Prostate gland (tissue), 2 donors: ENCODE data around the gene ANKMY1. TPM values are rescaled to one million over a fixed set of nuclear protein-coding genes. Genes with fewer than 3 reads are reported as not detected.

Experiments
- DNase-seq: peaks from one replicate; pipeline ENCODE4 v3.0.0-alpha.2; 2019; ENCODE audit warnings: low spot score
- H3K27ac ChIP-seq, 2 donors: fragments of 200-600 bp; sonication (generic); 2 replicates each; pipeline ENCODE4 v1.5.1; 2017 to 2019
- H3K27me3 ChIP-seq: fragments of 200-600 bp; sonication (generic); replicated peaks from 2 replicates; pipeline ENCODE4 v1.5.1; 2019; ENCODE audit not compliant: insufficient read depth
- H3K36me3 ChIP-seq, 2 donors: fragments of 200-600 bp; sonication (generic); 1 replicate in 1 of 2; 2 replicates in 1 of 2; pipeline versions ENCODE4 v1.5.1 to v1.8.1; 2017 to 2019
- H3K4me1 ChIP-seq: fragments of 200-600 bp; sonication (generic); replicated peaks from 2 replicates; pipeline ENCODE4 v1.5.1; 2019
- H3K4me3 ChIP-seq, 2 donors: fragments of 200-600 bp; sonication (generic); 2 replicates each; pipeline ENCODE4 v1.5.1; 2017 to 2019
- H3K9me3 ChIP-seq: fragments of 200-600 bp; sonication (generic); 2 replicates; pipeline ENCODE4 v1.5.1; 2017
- POLR2A ChIP-seq: fragments of 450-650 bp; IDR thresholded peaks from one replicate; pipeline ENCODE4 v1.6.1; 2016; ENCODE audit warnings: antibody characterized with exemption, mild to moderate bottlenecking
- POLR2AphosphoS5 ChIP-seq: sonication (generic); formaldehyde crosslinking; IDR thresholded peaks from one replicate; pipeline ENCODE4 v1.6.1; 2017; ENCODE audit warnings: antibody characterized with exemption
- WGBS: methylation state at CpG from one replicate; pipeline ENCODE4 v1.1.5; 2018; 5-methylcytosine and 5-hydroxymethylcytosine counted together
- intact Hi-C: fragments of 100-400 bp; cut with DNase I; formaldehyde crosslinking; loops from one replicate; pipeline ENCODE4 v1.14.2; 2022
- total RNA-seq, 2 donors: library from RNA; depleted of rRNA; stranded (reverse); fragments of >200 nt; gene quantifications; one replicate each; pipeline ENCODE4 v1.1.0, GENCODE V29; 2016
- TF ChIP-seq, protein P1 (sequence below), 4 experiments: fragments of 200-600 bp in 2 of 4; fragments of 450-650 bp in 2 of 4; sonication (generic) in 2 of 4; IDR thresholded peaks; 1 replicate in 3 of 4; 2 replicates in 1 of 4; pipeline ENCODE4 v1.5.1; 2016 to 2019; ENCODE audit warnings: antibody characterized with exemption in 4 of 4, mild to moderate bottlenecking in 2 of 4, moderate library complexity in 2 of 4

Gene ANKMY1
- total RNA-seq, 2 donors from 2014 or later: 22.7 to 31.4 TPM

DNA sequence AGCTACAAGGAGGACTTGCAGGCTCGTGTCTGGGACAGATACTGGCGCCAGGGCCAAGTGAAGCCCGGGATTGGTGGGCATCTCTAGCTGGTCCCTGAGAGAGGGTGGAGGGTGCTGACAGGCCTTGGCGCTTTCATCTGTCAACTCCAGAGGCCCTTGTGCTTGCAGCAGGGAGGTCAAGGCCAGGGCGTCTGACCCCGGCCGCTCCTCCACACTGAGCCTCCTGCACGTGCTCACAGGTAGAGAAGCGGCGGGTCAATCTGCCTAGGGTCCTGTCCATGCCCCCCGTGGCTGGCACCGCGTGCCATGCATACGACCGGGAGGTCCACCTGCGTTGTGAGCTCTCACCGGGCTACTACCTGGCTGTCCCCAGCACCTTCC is 38.3 kb upstream of the ANKMY1 start:
- Histone ChIP-seq H3K27ac (peak overlapping the region; percentile 44 to 46), H3K4me3 (no peak overlapping the region), H3K4me1 (peaks cover 25% of the 10 kb centered on the region), H3K27me3 (no peaks in the 10 kb centered on the region), H3K36me3 (no peaks in the 10 kb centered on the region), H3K9me3 (no peaks in the 10 kb centered on the region)
- intact Hi-C loops: no loop called here
- TF ChIP-seq POLR2AphosphoS5: no peak
- TF ChIP-seq, protein P1, sequence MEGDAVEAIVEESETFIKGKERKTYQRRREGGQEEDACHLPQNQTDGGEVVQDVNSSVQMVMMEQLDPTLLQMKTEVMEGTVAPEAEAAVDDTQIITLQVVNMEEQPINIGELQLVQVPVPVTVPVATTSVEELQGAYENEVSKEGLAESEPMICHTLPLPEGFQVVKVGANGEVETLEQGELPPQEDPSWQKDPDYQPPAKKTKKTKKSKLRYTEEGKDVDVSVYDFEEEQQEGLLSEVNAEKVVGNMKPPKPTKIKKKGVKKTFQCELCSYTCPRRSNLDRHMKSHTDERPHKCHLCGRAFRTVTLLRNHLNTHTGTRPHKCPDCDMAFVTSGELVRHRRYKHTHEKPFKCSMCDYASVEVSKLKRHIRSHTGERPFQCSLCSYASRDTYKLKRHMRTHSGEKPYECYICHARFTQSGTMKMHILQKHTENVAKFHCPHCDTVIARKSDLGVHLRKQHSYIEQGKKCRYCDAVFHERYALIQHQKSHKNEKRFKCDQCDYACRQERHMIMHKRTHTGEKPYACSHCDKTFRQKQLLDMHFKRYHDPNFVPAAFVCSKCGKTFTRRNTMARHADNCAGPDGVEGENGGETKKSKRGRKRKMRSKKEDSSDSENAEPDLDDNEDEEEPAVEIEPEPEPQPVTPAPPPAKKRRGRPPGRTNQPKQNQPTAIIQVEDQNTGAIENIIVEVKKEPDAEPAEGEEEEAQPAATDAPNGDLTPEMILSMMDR (IDR thresholded peaks at IDR 0.05): no peak
- TF ChIP-seq POLR2A: no peak
- 54% methylated on average over 16 of the region's 17 CpGs for WGBS
- no peak for DNase-seq

DNA sequence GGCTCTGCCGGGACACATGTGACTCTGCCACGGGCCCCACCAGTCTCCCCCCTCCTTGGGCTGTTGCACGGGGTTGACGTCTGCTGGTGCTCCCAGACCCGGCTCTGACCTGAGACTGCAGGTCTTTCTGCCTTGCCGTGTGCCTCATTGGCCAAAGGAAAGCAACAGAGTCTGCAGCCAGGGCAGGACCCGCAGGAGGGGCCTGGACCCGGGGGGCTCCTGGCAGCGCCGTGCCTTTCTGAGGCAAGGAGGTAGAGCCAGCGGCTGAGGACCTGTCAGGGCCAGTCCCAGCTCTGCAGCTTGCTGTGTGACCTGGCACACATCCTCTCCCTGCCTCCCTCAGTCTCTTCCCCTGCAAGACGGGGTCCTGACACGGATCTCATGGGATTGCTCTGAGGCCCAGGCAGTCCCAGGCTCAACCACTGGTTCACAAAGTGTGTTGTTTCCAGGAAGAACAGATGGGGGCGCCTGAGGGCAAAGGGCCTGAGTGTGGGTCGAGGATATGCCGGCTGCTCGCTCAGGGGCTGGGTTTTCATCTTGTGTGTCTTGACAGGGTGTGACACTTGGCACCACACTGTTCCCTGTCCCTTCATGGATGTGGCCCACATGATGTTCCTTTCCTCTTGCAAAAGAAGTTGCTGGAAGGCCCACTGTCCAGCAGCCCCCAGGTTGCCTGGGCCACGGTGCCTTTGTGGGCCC is 37.7 kb upstream of the ANKMY1 start:
- Histone ChIP-seq H3K27ac (peak overlapping the region; percentile 44 to 46), H3K4me3 (no peak overlapping the region), H3K27me3 (no peaks in the 10 kb centered on the region), H3K9me3 (no peaks in the 10 kb centered on the region), H3K4me1 (peaks cover 25% of the 10 kb centered on the region), H3K36me3 (no peaks in the 10 kb centered on the region)
- 38% methylated on average over 18 of the region's 18 CpGs for WGBS
- intact Hi-C loops: no loop called here
- no peak for DNase-seq
- TF ChIP-seq POLR2AphosphoS5: no peak
- TF ChIP-seq, protein P1 (IDR thresholded peaks at IDR 0.05): peak in 1 of 4 experiments; percentile 37
- TF ChIP-seq POLR2A: no peak

DNA sequence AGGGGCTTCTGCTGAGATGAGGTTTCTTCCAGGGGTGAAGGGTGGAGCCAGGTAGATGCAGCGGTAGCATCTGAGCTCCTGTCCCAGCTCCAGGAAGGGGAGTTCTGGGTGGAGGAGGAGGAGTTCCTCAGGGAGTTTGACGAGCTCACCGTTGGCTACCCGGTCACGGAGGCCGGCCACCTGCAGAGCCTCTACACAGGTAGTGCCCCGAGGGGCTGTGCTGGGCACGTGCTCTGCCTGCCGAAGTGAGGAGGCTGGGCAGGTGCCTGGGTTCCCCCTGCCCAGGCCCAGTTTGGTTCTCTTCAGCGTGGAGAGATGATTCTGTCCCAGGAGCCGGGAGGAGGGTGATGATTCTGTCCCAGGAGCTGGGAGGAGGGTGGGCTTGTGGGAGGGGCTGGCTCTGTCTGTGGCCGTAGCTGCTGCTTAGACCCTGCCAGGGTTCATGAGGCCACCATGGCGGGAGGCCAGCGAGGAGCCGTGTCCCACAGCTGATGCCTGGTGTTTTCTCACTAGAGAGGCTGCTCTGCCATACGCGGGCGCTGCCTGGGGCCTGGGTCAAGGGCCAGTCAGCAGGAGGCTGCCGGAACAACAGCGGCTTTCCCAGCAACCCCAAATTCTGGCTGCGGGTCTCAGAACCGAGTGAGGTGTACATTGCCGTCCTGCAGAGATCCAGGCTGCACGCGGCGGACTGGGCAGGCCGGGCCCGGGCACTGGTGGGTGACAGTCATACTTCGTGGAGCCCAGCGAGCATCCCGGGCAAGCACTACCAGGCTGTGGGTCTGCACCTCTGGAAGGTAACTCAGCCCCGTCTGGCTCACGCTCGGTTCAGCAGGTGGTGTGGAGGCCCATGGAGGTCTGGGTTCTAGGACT is 37.0 kb upstream of the ANKMY1 start:
- intact Hi-C loops: no loop called here
- Histone ChIP-seq H3K27me3 (no peaks in the 10 kb centered on the region), H3K4me3 (no peak overlapping the region), H3K9me3 (no peaks in the 10 kb centered on the region), H3K4me1 (peaks cover 25% of the 10 kb centered on the region), H3K27ac (peak overlapping the region in 1 of 2 donors; percentile 46), H3K36me3 (no peaks in the 10 kb centered on the region)
- TF ChIP-seq POLR2A (no peak), POLR2AphosphoS5 (no peak)
- TF ChIP-seq, protein P1 (IDR thresholded peaks at IDR 0.05): no peak
- no peak for DNase-seq
- WGBS: 67% methylated on average over 29 of the region's 34 CpGs

DNA sequence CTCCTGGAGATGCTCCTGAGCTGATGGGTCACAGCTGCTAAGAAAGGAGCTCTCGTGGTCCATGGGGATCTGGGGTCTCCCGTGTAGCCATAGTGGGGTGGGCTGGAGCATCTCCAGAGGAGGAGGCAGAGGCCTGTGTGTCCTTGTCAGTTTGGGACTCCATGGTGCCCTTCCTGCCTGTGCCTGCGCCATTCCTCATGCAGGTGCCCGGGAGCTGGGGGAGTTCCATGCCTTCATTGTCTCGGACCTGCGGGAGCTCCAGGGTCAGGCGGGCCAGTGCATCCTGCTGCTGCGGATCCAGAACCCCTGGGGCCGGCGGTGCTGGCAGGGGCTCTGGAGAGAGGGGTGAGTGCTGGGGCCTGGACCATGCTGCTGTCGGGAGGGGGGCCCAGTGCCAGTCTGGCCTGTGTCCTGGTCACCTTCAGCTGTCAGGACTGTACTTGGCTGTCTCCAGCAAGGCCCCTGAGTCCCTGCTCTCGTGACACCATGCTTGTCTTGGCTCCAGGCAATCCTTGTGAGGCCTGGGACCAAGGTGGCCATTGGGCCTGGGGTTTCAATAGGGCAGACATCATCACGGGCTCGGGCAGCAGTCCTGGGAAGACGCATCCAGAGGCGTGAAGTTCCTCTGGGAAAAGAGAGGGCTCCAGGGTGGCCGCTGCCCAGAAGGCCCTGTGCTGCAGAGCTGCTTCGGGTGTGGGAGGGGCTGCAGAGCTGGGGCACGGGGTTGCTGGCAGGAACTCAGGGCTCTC is 36.1 kb upstream of the ANKMY1 start:
- Histone ChIP-seq H3K27ac (no peak overlapping the region), H3K27me3 (no peaks in the 10 kb centered on the region), H3K9me3 (no peaks in the 10 kb centered on the region), H3K4me1 (peaks cover 25% of the 10 kb centered on the region), H3K36me3 (no peaks in the 10 kb centered on the region), H3K4me3 (no peak overlapping the region)
- no peak for TF ChIP-seq POLR2A
- intact Hi-C loops: no loop called here
- WGBS: 79% methylated on average over 19 of the region's 19 CpGs
- no peak for DNase-seq
